ENCODE data around the gene STYK1. TPM values are rescaled to one million over a fixed set of nuclear protein-coding genes. Genes with fewer than 3 reads are reported as not detected.
A peak's percentile ranks its signal among the peaks of the same experiment; 100 is the strongest.

STYK1 gene
- total RNA-seq, 1 donor from 2014 or later, result 0.53 TPM

DNA sequence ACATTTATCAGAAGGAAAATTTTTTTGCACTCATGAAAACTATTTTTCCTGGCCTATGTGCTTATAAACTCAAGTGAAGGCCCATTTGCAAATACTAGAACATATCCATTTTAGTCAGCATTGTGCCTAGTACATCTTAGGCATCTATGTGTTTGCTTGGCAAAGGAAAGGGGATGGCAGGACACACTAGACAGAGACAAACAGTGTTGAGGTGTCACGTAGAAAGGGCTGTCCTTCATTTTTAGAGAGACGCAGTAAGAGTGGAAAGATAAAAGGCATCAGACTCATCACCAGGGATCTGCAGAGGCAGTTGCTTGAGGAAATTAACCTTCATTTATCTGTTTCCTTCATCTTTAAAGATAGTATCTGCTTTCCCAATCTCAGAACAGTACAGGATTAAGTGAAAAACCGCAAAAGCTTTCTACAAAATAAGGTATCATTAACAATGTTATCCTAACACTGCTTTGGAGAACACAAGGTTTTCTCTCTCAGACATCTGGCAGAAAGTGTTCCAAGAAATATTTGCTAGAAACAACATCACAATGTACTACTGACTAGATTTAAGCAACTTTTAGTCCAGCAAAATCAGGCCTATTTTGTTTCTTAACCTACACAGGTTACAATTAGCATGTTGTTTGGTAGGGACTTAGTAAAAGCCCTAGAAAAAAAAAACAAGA, 47.3 kb upstream of the STYK1 start:
- no peak for TF ChIP-seq CTCF (IDR thresholded peaks at IDR 0.05; ENCODE audit: insufficient read depth, low read length, severe bottlenecking)
- FAIRE-seq, result no peak
- Histone ChIP-seq H3K36me3 (ENCODE audit: control insufficient read depth, insufficient read depth, low read length) (peaks cover 2% of the 10 kb centered on the region), H3K27me3 (ENCODE audit: control insufficient read depth, insufficient read depth, low read length) (no peaks in the 10 kb centered on the region), H3K4me3 (ENCODE audit: low read depth, low read length) (peak overlapping the region; percentile 67)
- peak; percentile 17 for DNase-seq (ENCODE audit: low read depth)

- Histone ChIP-seq H3K4me3 (ENCODE audit: low read depth, low read length) (peak overlapping the region; percentile 21), H3K27me3 (ENCODE audit: control insufficient read depth, insufficient read depth, low read length) (no peaks in the 10 kb centered on the region), H3K36me3 (ENCODE audit: control insufficient read depth, insufficient read depth, low read length) (peaks cover 4% of the 10 kb centered on the region)
- DNase-seq (ENCODE audit: low read depth) (peak; percentile 73), FAIRE-seq (no peak)
- no peak for TF ChIP-seq CTCF (IDR thresholded peaks at IDR 0.05; ENCODE audit: insufficient read depth, low read length, severe bottlenecking)
Observed at GRCh38 chr12:10719482-10719881, 45.6 kb upstream of the STYK1 start.

GRCh38 chr12:10718279-10718821, 44.5 kb upstream of the STYK1 start:
- H3K4me3 ChIP-seq (ENCODE audit: low read depth, low read length), result peak overlapping the region; percentile 13
- peaks cover 9% of the 10 kb centered on the region for H3K36me3 ChIP-seq (ENCODE audit: control insufficient read depth, insufficient read depth, low read length)
- no peak for TF ChIP-seq CTCF (IDR thresholded peaks at IDR 0.05; ENCODE audit: insufficient read depth, low read length, severe bottlenecking)
- DNase-seq (ENCODE audit: low read depth) (peak; percentile 82), FAIRE-seq (peak; percentile 28)
- no peaks in the 10 kb centered on the region for H3K27me3 ChIP-seq (ENCODE audit: control insufficient read depth, insufficient read depth, low read length)

DNA sequence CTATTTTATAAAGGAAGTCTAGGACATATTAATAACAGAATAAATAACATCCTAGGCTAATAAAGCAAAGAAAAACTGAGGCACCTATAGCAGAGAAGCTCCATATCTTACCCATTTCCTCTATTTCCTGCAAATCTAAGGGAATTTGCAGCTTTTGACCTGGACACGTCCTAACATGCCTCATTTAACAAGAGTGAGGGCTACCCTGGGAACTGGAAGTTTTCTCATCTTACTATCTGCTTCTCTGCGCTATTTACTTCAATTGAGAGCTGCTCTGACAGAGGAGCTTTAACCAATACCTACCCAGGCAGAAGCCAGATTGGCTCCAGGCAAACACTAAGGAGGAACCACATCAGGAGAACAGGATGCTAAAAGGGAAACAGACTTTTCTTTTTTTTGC, 43.6 kb upstream of the STYK1 start:
- Histone ChIP-seq H3K4me3 (ENCODE audit: low read depth, low read length) (no peak overlapping the region), H3K27me3 (ENCODE audit: control insufficient read depth, insufficient read depth, low read length) (no peaks in the 10 kb centered on the region), H3K36me3 (ENCODE audit: control insufficient read depth, insufficient read depth, low read length) (peaks cover 10% of the 10 kb centered on the region)
- DNase-seq (ENCODE audit: low read depth) (peak; percentile 95), FAIRE-seq (no peak)
- no peak for TF ChIP-seq CTCF (IDR thresholded peaks at IDR 0.05; ENCODE audit: insufficient read depth, low read length, severe bottlenecking)

- no peak for TF ChIP-seq CTCF (IDR thresholded peaks at IDR 0.05; ENCODE audit: insufficient read depth, low read length, severe bottlenecking)
- no peak overlapping the region for H3K4me3 ChIP-seq (ENCODE audit: low read depth, low read length)
- FAIRE-seq (peak; percentile 76), DNase-seq (ENCODE audit: low read depth) (peak; percentile 98)
- peaks cover 12% of the 10 kb centered on the region for H3K36me3 ChIP-seq (ENCODE audit: control insufficient read depth, insufficient read depth, low read length)
- H3K27me3 ChIP-seq (ENCODE audit: control insufficient read depth, insufficient read depth, low read length), result no peaks in the 10 kb centered on the region
Observed at GRCh38 chr12:10716704-10717315, 43.0 kb upstream of the STYK1 start.

All from bronchial epithelial cell (primary cell).